Neural cell (in vitro differentiated cells): ENCODE data around the gene RABL6. TPM values are rescaled to one million over a fixed set of nuclear protein-coding genes. Genes with fewer than 3 reads are reported as not detected.
"Not testable (repeated sequence)": the region's sequence is repeated elsewhere in the genome, so short reads cannot be mapped to it uniquely, and the experiment has no call there.

Source experiments
- H2AFZ ChIP-seq: fragments of 200-600, 300-800 bp; sonication (generic), shearing (Covaris generic); 2 replicates; pipeline ENCODE4 v1.6.0; 2014; ENCODE audit warnings: low read depth, mild to moderate bottlenecking, antibody characterized with exemption, low read length, moderate library complexity
- H3F3A ChIP-seq: fragments of 200-600 bp; shearing (Covaris generic); 2 replicates; pipeline ENCODE4 v1.6.1; 2016; ENCODE audit warnings: mild to moderate bottlenecking, moderate library complexity, mixed read lengths, antibody characterized with exemption, low read length; ENCODE audit not compliant: insufficient read depth, poor library complexity, severe bottlenecking
- H3K27ac ChIP-seq: fragments of 200-600, 300-800 bp; sonication (generic), shearing (Covaris generic); 2 replicates; pipeline ENCODE4 v1.5.1; 2014; ENCODE audit warnings: mild to moderate bottlenecking, low read length, moderate library complexity
- H3K27me3 ChIP-seq: fragments of 300-800, 200-600 bp; sonication (generic), shearing (Covaris generic); 2 replicates; pipeline ENCODE4 v1.6.0; 2014; ENCODE audit warnings: mild to moderate bottlenecking, low read depth, low read length, moderate library complexity; ENCODE audit not compliant: insufficient read depth
- H3K36me3 ChIP-seq: fragments of 300-800, 200-600 bp; sonication (generic), shearing (Covaris generic); 2 replicates; pipeline ENCODE4 v1.5.1; 2014; ENCODE audit warnings: mild to moderate bottlenecking, antibody characterized with exemption, low read length, moderate library complexity; ENCODE audit not compliant: insufficient read depth
- H3K4me2 ChIP-seq: fragments of 300-800, 200-600 bp; sonication (generic), shearing (Covaris generic); 2 replicates; pipeline ENCODE4 v1.6.0; 2014; ENCODE audit warnings: mild to moderate bottlenecking, low read length
- H3K4me3 ChIP-seq: fragments of 300-800, 200-600 bp; sonication (generic), shearing (Covaris generic); 2 replicates; pipeline ENCODE4 v1.5.1; 2014; ENCODE audit warnings: mild to moderate bottlenecking, low read length, moderate library complexity
- H3K79me2 ChIP-seq: fragments of 200-600 bp; shearing (Covaris generic); replicated peaks from 2 replicates; pipeline ENCODE4 v1.6.0; 2014; ENCODE audit warnings: mild to moderate bottlenecking, low read length, moderate library complexity; ENCODE audit not compliant: insufficient read depth
- H3K9ac ChIP-seq: fragments of 300-800, 200-600 bp; sonication (generic), shearing (Covaris generic); 2 replicates; pipeline ENCODE4 v1.6.1; 2016; ENCODE audit warnings: mild to moderate bottlenecking, low read length, mixed read lengths
- H3K9me2 ChIP-seq: fragments of 200-600 bp; shearing (Covaris generic); 2 replicates; pipeline ENCODE4 v1.6.1; 2016; ENCODE audit warnings: mild to moderate bottlenecking, low read length, mixed read lengths; ENCODE audit not compliant: insufficient read depth
- H3K9me3 ChIP-seq: fragments of 200-600, 300-800 bp; sonication (generic), shearing (Covaris generic); 2 replicates; pipeline ENCODE4 v1.6.1; 2016; ENCODE audit warnings: mild to moderate bottlenecking, mixed run types, low read length, moderate library complexity, mixed read lengths
- H4K20me1 ChIP-seq: fragments of 200-600 bp; shearing (Covaris generic); 2 replicates; pipeline ENCODE4 v1.6.1; 2016; ENCODE audit warnings: mild to moderate bottlenecking, mixed run types; ENCODE audit not compliant: insufficient read depth
- CTCF ChIP-seq: fragments of 450-650 bp; IDR thresholded peaks from 2 replicates; pipeline ENCODE4 v1.5.1; 2014; ENCODE audit warnings: antibody characterized with exemption, mild to moderate bottlenecking, moderate library complexity; ENCODE audit not compliant: poor library complexity, severe bottlenecking
- EP300 ChIP-seq: fragments of 450-650 bp; conservative IDR thresholded peaks from 2 replicates; pipeline ENCODE4 v1.6.1; 2014; ENCODE audit warnings: antibody characterized with exemption, mild to moderate bottlenecking, moderate library complexity; ENCODE audit not compliant: poor library complexity, severe bottlenecking
- EZH2 ChIP-seq: fragments of 200-600, 300-800 bp; shearing (Covaris generic), sonication (generic); IDR thresholded peaks from 2 replicates; pipeline ENCODE4 v1.6.1; 2014; ENCODE audit warnings: antibody characterized with exemption, low read length, borderline replicate concordance, mild to moderate bottlenecking; ENCODE audit not compliant: insufficient read depth, poor library complexity, severe bottlenecking
- MXI1 ChIP-seq: fragments of 450-650 bp; conservative IDR thresholded peaks from 2 replicates; pipeline ENCODE4 v1.6.1; 2014; ENCODE audit warnings: antibody characterized with exemption, mild to moderate bottlenecking; ENCODE audit not compliant: poor library complexity, severe bottlenecking
- POLR2AphosphoS5 ChIP-seq: IDR thresholded peaks from 2 replicates; pipeline ENCODE4 v1.6.1; 2012
- RAD21 ChIP-seq: fragments of 450-650 bp; conservative IDR thresholded peaks from 2 replicates; pipeline ENCODE4 v1.6.1; 2014; ENCODE audit warnings: antibody characterized with exemption, mild to moderate bottlenecking, moderate library complexity
- REST ChIP-seq: IDR thresholded peaks from 2 replicates; pipeline ENCODE4 v1.6.1; 2012; ENCODE audit warnings: borderline replicate concordance
- SMC3 ChIP-seq: fragments of 450-650 bp; conservative IDR thresholded peaks from 2 replicates; pipeline ENCODE4 v1.6.1; 2014; ENCODE audit warnings: antibody characterized with exemption, mild to moderate bottlenecking, moderate library complexity; ENCODE audit not compliant: poor library complexity
- TAF1 ChIP-seq: IDR thresholded peaks from 2 replicates; pipeline ENCODE4 v1.6.1; 2012; ENCODE audit warnings: low read depth
- polyA plus RNA-seq: library from polyadenylated mRNA; depleted of rRNA; stranded (reverse); fragments of >200 nt; gene quantifications from 2 replicates; pipeline ENCODE4 v1.2.3, GENCODE V29; 2014

The RABL6 gene
- polyA plus RNA-seq, 1 donor from 2014 or later = 46.4 TPM

DNA sequence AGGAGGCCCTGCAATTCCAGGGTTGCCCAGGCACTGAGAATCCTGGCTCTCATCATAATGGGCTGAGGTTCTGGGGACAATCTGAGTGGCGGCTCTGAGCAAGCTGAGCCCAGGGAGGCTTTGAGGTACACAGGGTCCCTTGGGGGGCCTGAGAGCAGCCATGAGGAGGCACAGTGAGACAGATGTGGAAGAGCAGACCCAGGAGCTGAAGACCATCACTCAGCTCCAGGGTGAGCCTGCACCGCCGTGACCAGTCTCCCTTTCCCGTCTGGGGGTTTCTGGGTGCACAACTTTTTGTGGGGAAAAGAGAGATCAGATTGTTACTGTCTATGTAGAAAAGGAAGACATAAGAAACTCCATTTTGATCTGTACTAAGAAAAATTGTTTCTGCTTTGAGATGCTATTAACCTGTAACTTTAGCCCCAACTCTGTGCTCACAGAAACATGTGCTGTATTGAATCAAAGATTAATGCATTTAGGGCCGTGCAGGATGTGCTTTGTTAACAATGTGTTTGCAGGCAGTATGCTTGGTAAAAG, 11.4 kb upstream of the RABL6 start, which contains the start of gene CCDC183:
Gene CCDC183 (plus strand): TSS at position 101 of the 537 bp plus-strand sequence. CDS start 60 bp downstream, at position 161.
- no peaks in the 10 kb centered on the region for H3K9me3 ChIP-seq
- no peaks in the 10 kb centered on the region for H3K79me2 ChIP-seq

GRCh38 chr9:136796775-136797347, 10.9 kb upstream of the RABL6 start:
- H3K27ac ChIP-seq = not testable (repeated sequence)

More for the DNA sequence above, 11.4 kb upstream of the RABL6 start, which contains the start of gene CCDC183:
- Histone ChIP-seq H3K36me3 (no peaks in the 10 kb centered on the region), H3K27ac (no peak within 1 kb of the TSS), H3K4me2 (no peak within 1 kb of the TSS), H2AFZ (no peak within 1 kb of the TSS), H3K4me3 (no peak within 1 kb of the TSS), H3F3A (no peaks in the 10 kb centered on the region), H3K9me2 (no peaks in the 10 kb centered on the region), H4K20me1 (no peaks in the 10 kb centered on the region), H3K27me3 (no peaks in the 10 kb centered on the region), H3K9ac (no peak within 1 kb of the TSS)
- TF ChIP-seq MXI1 = no peak
- TF ChIP-seq RAD21 = no peak
- TF ChIP-seq SMC3 = no peak
- no peak for TF ChIP-seq REST
- no peak for TF ChIP-seq EZH2
- TF ChIP-seq TAF1 = no peak
- TF ChIP-seq CTCF = no peak
- TF ChIP-seq EP300 = no peak
- TF ChIP-seq POLR2AphosphoS5 = no peak

More at GRCh38 chr9:136796775-136797347, 10.9 kb upstream of the RABL6 start:
- H3F3A ChIP-seq, H3K36me3 ChIP-seq, H4K20me1 ChIP-seq, H2AFZ ChIP-seq, H3K4me2 ChIP-seq, H3K9ac ChIP-seq, H3K79me2 ChIP-seq, H3K27me3 ChIP-seq, H3K9me3 ChIP-seq, H3K9me2 ChIP-seq, H3K4me3 ChIP-seq: not testable (repeated sequence)
